HG03060 (cell line): ENCODE data around the gene SLC35F1.
"Not testable (repeated sequence)": the region's sequence is repeated elsewhere in the genome, so short reads cannot be mapped to it uniquely, and the experiment has no call there.

Experiments
- ATAC-seq: cut with Tn5 transposase; IDR thresholded peaks from one replicate; pipeline ENCODE4 v1.9.1; 2021; ENCODE audit warnings: low read depth, moderate number of reproducible peaks; ENCODE audit not compliant: unreplicated experiment

The SLC35F1 gene

GRCh38 chr6:117919775-117920729 lies 13.0 kb downstream of the SLC35F1 start:
- ATAC-seq: no peak

- no peak for ATAC-seq
Observed at GRCh38 chr6:117924690-117925089, 17.6 kb downstream of the SLC35F1 start.

- no peak for ATAC-seq
Observed at GRCh38 chr6:117927866-117928265, 20.8 kb downstream of the SLC35F1 start.

GRCh38 chr6:117928833-117929232 lies 21.8 kb downstream of the SLC35F1 start:
- ATAC-seq: no peak

- no peak for ATAC-seq
Observed at GRCh38 chr6:117929501-117929900, 22.4 kb downstream of the SLC35F1 start.

- ATAC-seq: no peak
Observed at GRCh38 chr6:117930645-117931044, 23.6 kb downstream of the SLC35F1 start.

GRCh38 chr6:117932001-117932400 lies 24.9 kb downstream of the SLC35F1 start:
- ATAC-seq: no peak

GRCh38 chr6:117932676-117933075 lies 25.6 kb downstream of the SLC35F1 start:
- ATAC-seq: no peak

- no peak for ATAC-seq
Observed at GRCh38 chr6:117933471-117933870, 26.4 kb downstream of the SLC35F1 start.

- ATAC-seq: no peak
Observed at GRCh38 chr6:117938311-117938995, 31.4 kb downstream of the SLC35F1 start.

GRCh38 chr6:117947234-117947633 lies 40.2 kb downstream of the SLC35F1 start:
- ATAC-seq: no peak

GRCh38 chr6:117951783-117952182 lies 44.7 kb downstream of the SLC35F1 start:
- ATAC-seq: no peak

- no peak for ATAC-seq
Observed at GRCh38 chr6:117955684-117956256, 48.7 kb downstream of the SLC35F1 start.

- ATAC-seq: no peak
Observed at GRCh38 chr6:117956386-117956785, 49.3 kb downstream of the SLC35F1 start.

- no peak for ATAC-seq
Observed at GRCh38 chr6:117958536-117958935, 51.5 kb downstream of the SLC35F1 start.

- no peak for ATAC-seq
Observed at GRCh38 chr6:117960877-117961276, 53.8 kb downstream of the SLC35F1 start.

- no peak for ATAC-seq
Observed at GRCh38 chr6:117961301-117961700, 54.2 kb downstream of the SLC35F1 start.

GRCh38 chr6:117965763-117966162 lies 58.7 kb downstream of the SLC35F1 start:
- not testable (repeated sequence) for ATAC-seq

GRCh38 chr6:117971637-117972036 lies 64.6 kb downstream of the SLC35F1 start:
- ATAC-seq: no peak

GRCh38 chr6:117974914-117975627 lies 68.0 kb downstream of the SLC35F1 start:
- no peak for ATAC-seq
